ENCODE results near the gene CCSAP. TPM values are rescaled to one million over a fixed set of nuclear protein-coding genes. Genes with fewer than 3 reads are reported as not detected.

The CCSAP gene
- total and polyA plus RNA-seq, 2 of the 4 experiments (the other 2 are of a cell fraction): 2.3 to 3.8 TPM

DNA sequence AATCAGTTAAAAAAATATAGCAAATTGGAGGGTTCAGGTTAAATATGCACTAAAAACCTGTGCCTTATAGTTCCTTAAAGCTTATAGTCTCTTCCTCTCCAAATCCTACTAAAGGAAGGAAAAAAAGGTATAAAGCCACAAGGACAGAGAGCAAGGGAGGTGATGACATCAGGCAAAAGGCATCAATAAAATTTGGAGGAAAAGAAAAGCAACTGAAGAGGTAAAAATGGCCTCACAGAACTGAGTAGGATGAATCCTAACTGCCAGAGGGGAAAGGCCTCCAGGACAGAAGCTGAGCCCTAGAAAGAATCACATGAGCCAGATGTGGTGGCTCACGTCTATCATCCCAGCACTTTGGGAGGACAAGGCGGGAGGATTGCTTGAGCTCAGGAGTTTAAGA lies 8.1 kb downstream of the CCSAP start:
- Histone ChIP-seq H4K91ac (ENCODE audit: insufficient read depth, low read depth, low read length) (no peak overlapping the region), H3K14ac (replicated peaks; ENCODE audit: low read depth, low read length) (no peak overlapping the region), H4K20me1 (ENCODE audit: insufficient read depth, low read length) (no peaks in the 10 kb centered on the region), H3K18ac (ENCODE audit: low read depth, low read length) (no peak overlapping the region), H2BK15ac (ENCODE audit: low read depth, low read length) (no peak overlapping the region), H3K9me1 (ENCODE audit: insufficient read depth, low read length) (no peaks in the 10 kb centered on the region), H2AK9ac (replicated peaks; ENCODE audit: low read depth, low read length, poor library complexity) (no peak overlapping the region), H3K4me2 (ENCODE audit: low read depth, low read length) (no peak overlapping the region), H4K8ac (ENCODE audit: low read depth in 2 of 2, low read length in 2 of 2) (no peak overlapping the region; a peak in 1 of 4 replicates), H3K27me3 (ENCODE audit: control insufficient read depth, insufficient read depth, low read length) (no peaks in the 10 kb centered on the region), H3K36me3 (ENCODE audit: control insufficient read depth, insufficient read depth, low read length) (peaks cover 9% of the 10 kb centered on the region; the same call in 1 of the 2 replicates), H3K56ac (ENCODE audit: extremely low read depth, insufficient read depth, low read length) (no peak overlapping the region), H3K27ac (ENCODE audit: insufficient read depth, low read length) (no peak overlapping the region), H2AFZ (replicated peaks; ENCODE audit: low read length, poor library complexity) (no peak overlapping the region), H4K5ac (ENCODE audit: low read depth, low read length) (no peak overlapping the region), H2BK20ac (ENCODE audit: low read depth, low read length) (no peak overlapping the region), H3K9ac (ENCODE audit: low read depth, low read length) (no peak overlapping the region), H3K4ac (ENCODE audit: low read depth, low read length) (no peak overlapping the region), H2BK120ac (ENCODE audit: low read depth, low read length) (no peak overlapping the region), H3K79me1 (ENCODE audit: low read depth in 1 of 2, low read length in 2 of 2) (peaks cover 22 to 42% of the 10 kb centered on the region in 2 experiments), H2AK5ac (ENCODE audit: low read depth, low read length) (no peak overlapping the region), H3K9me3 (ENCODE audit: control insufficient read depth, insufficient read depth, low read length) (peaks cover 2% of the 10 kb centered on the region), H2BK5ac (ENCODE audit: low read depth, low read length, poor library complexity, severe bottlenecking) (no peak overlapping the region), H3K23ac (ENCODE audit: low read depth, low read length) (no peak overlapping the region), H3K4me3 (ENCODE audit: insufficient read depth, low read depth, low read length) (no peak overlapping the region), H3K4me1 (ENCODE audit: control insufficient read depth, insufficient read depth, low read length) (peaks cover 2% of the 10 kb centered on the region; the same call in 1 of the 2 replicates)
- ATAC-seq (ENCODE audit: low read depth): no peak
- TF ChIP-seq POLR2A (IDR thresholded peaks at IDR 0.05; ENCODE audit: low read depth, low read length) (no peak), FOS (IDR thresholded peaks at IDR 0.05; ENCODE audit: low read depth, low read length) (no peak), RCOR1 (IDR thresholded peaks at IDR 0.05; ENCODE audit: insufficient replicate concordance, low read length) (no peak), MXI1 (IDR thresholded peaks at IDR 0.05; ENCODE audit: borderline replicate concordance, low read depth, low read length) (no peak), NFE2L2 (IDR thresholded peaks at IDR 0.05; ENCODE audit: low read depth, low read length) (no peak), MAFK (IDR thresholded peaks at IDR 0.05; ENCODE audit: low read depth, low read length) (no peak), RAD21 (IDR thresholded peaks at IDR 0.05; ENCODE audit: low read length) (no peak), CHD1 (IDR thresholded peaks at IDR 0.05; ENCODE audit: low read depth, low read length) (no peak), MAZ (IDR thresholded peaks at IDR 0.05; ENCODE audit: borderline replicate concordance, low read depth, low read length) (no peak), BHLHE40 (IDR thresholded peaks at IDR 0.05; ENCODE audit: low read depth, low read length) (no peak), SMC3 (IDR thresholded peaks at IDR 0.05; ENCODE audit: low read depth, low read length) (no peak), RFX5 (IDR thresholded peaks at IDR 0.05; ENCODE audit: low read depth, low read length) (no peak), CEBPB (IDR thresholded peaks at IDR 0.05; ENCODE audit: low read depth, low read length) (no peak)
- TF ChIP-seq, protein P1, sequence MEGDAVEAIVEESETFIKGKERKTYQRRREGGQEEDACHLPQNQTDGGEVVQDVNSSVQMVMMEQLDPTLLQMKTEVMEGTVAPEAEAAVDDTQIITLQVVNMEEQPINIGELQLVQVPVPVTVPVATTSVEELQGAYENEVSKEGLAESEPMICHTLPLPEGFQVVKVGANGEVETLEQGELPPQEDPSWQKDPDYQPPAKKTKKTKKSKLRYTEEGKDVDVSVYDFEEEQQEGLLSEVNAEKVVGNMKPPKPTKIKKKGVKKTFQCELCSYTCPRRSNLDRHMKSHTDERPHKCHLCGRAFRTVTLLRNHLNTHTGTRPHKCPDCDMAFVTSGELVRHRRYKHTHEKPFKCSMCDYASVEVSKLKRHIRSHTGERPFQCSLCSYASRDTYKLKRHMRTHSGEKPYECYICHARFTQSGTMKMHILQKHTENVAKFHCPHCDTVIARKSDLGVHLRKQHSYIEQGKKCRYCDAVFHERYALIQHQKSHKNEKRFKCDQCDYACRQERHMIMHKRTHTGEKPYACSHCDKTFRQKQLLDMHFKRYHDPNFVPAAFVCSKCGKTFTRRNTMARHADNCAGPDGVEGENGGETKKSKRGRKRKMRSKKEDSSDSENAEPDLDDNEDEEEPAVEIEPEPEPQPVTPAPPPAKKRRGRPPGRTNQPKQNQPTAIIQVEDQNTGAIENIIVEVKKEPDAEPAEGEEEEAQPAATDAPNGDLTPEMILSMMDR (conservative IDR thresholded peaks at IDR 0.05; ENCODE audit: low read depth, low read length): no peak
- TF ChIP-seq, protein P2, sequence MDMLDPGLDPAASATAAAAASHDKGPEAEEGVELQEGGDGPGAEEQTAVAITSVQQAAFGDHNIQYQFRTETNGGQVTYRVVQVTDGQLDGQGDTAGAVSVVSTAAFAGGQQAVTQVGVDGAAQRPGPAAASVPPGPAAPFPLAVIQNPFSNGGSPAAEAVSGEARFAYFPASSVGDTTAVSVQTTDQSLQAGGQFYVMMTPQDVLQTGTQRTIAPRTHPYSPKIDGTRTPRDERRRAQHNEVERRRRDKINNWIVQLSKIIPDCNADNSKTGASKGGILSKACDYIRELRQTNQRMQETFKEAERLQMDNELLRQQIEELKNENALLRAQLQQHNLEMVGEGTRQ (IDR thresholded peaks at IDR 0.05; ENCODE audit: low read depth, low read length): no peak
- TF ChIP-seq, protein P3, sequence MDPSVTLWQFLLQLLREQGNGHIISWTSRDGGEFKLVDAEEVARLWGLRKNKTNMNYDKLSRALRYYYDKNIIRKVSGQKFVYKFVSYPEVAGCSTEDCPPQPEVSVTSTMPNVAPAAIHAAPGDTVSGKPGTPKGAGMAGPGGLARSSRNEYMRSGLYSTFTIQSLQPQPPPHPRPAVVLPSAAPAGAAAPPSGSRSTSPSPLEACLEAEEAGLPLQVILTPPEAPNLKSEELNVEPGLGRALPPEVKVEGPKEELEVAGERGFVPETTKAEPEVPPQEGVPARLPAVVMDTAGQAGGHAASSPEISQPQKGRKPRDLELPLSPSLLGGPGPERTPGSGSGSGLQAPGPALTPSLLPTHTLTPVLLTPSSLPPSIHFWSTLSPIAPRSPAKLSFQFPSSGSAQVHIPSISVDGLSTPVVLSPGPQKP (IDR thresholded peaks at IDR 0.05; ENCODE audit: borderline replicate concordance, low read depth, low read length): no peak
- CTCF ChIA-PET: no interaction called here
- WGBS, 2 experiments (ENCODE audit: extremely low coverage in 2 of 2, insufficient read length in 1 of 2): no CpG with 5 or more reads among the region's 2 CpGs
- intact Hi-C loops (cut with micrococcal nuclease): no loop called here
- dilution Hi-C loops (cut with HindIII; ENCODE audit: low sequenced_read_pairs, unreplicated experiment): no loop called here
- in situ Hi-C loops (cut with MboI; ENCODE audit: low sequenced_read_pairs): no loop called here
- POLR2A ChIA-PET (ENCODE audit: unreplicated experiment): no interaction called here
- no TSS peak for BruUV-seq (replicated peaks)
- DNase-seq: no peak

Data from IMR-90 (cell line).